Smooth muscle cell (in vitro differentiated cells): ENCODE measurements around the gene CRACR2B. TPM values are rescaled to one million over a fixed set of nuclear protein-coding genes. Genes with fewer than 3 reads are reported as not detected.
A peak's percentile ranks its signal among the peaks of the same experiment; 100 is the strongest.

Experiments
- DNase-seq: peaks from one replicate; lab custom pipeline; 2025; ENCODE audit not compliant: unreplicated experiment; lab: John Stamatoyannopoulos, UW
- H2AFZ ChIP-seq: fragments of 200-600 bp; sonication (generic); 2 replicates; pipeline ENCODE4 v1.6.0; 2016; ENCODE audit warnings: antibody characterized with exemption, low read depth, mild to moderate bottlenecking
- H3F3A ChIP-seq: fragments of 200-600 bp; sonication (generic); 2 replicates; pipeline ENCODE4 v1.6.0; 2017; ENCODE audit warnings: antibody characterized with exemption, low read depth
- H3K27ac ChIP-seq: fragments of 200-600 bp; sonication (generic); 2 replicates; pipeline ENCODE4 v1.5.1; 2016; ENCODE audit warnings: low read depth, mild to moderate bottlenecking
- H3K27me3 ChIP-seq: fragments of 200-600 bp; sonication (generic); 2 replicates; pipeline ENCODE4 v1.6.1; 2016; ENCODE audit warnings: low read depth, mild to moderate bottlenecking
- H3K36me3 ChIP-seq: fragments of 200-600 bp; sonication (generic); 2 replicates; pipeline ENCODE4 v1.5.1; 2016; ENCODE audit warnings: low read depth
- H3K4me1 ChIP-seq: fragments of 200-600 bp; sonication (generic); 2 replicates; pipeline ENCODE4 v1.5.1; 2016; ENCODE audit warnings: low read depth
- H3K4me2 ChIP-seq: fragments of 200-600 bp; sonication (generic); 2 replicates; pipeline ENCODE4 v1.6.0; 2016; ENCODE audit warnings: mild to moderate bottlenecking
- H3K4me3 ChIP-seq: fragments of 200-600 bp; sonication (generic); 2 replicates; pipeline ENCODE4 v1.5.1; 2016; ENCODE audit warnings: mild to moderate bottlenecking
- H3K79me2 ChIP-seq: fragments of 200-600 bp; sonication (generic); 2 replicates; pipeline ENCODE4 v1.6.0; 2016; ENCODE audit warnings: low read depth, mild to moderate bottlenecking
- H3K9ac ChIP-seq: fragments of 200-600 bp; sonication (generic); 2 replicates; pipeline ENCODE4 v1.6.0; 2016; ENCODE audit warnings: low read depth
- H3K9me3 ChIP-seq: fragments of 200-600 bp; sonication (generic); replicated peaks from 2 replicates; pipeline ENCODE4 v1.5.1; 2016; ENCODE audit warnings: low read depth
- H4K20me1 ChIP-seq: fragments of 200-600 bp; sonication (generic); 2 replicates; pipeline ENCODE4 v1.6.0; 2016; ENCODE audit warnings: low read depth
- CTCF ChIP-seq: fragments of 200-600 bp; sonication (generic); IDR thresholded peaks from 2 replicates; pipeline ENCODE4 v1.5.1; 2017; ENCODE audit warnings: borderline replicate concordance, mild to moderate bottlenecking, antibody characterized with exemption; ENCODE audit not compliant: insufficient read depth, poor library complexity, severe bottlenecking
- WGBS: methylation state at CpG from one replicate; pipeline ENCODE4 v1.1.7; 2016; ENCODE audit warnings: low lambda C conversion rate; 5-methylcytosine and 5-hydroxymethylcytosine counted together
- polyA plus RNA-seq: library from polyadenylated mRNA; unstranded; fragments of >200 nt; fragmentation: Nextera tagmentation; extraction: Ambion mirVana; gene quantifications from 2 replicates; pipeline ENCODE4 v1.2.1, GENCODE V29; 2016
- total RNA-seq: library from RNA; depleted of rRNA; stranded (reverse); fragments of >200 nt; gene quantifications from 2 replicates; pipeline ENCODE4 v1.2.3, GENCODE V29; 2014

Gene CRACR2B
- total and polyA plus RNA-seq, 2 experiments from 2014 or later, result 0.10 to 0.36 TPM

- H3K9me3 ChIP-seq, result no peaks in the 10 kb centered on the region
- H3K27me3 ChIP-seq, result peaks cover 19% of the 10 kb centered on the region
- no peak overlapping the region for H2AFZ ChIP-seq
- no peak overlapping the region for H3K4me2 ChIP-seq
- H4K20me1 ChIP-seq, result peaks cover 79% of the 10 kb centered on the region
- no peaks in the 10 kb centered on the region for H3F3A ChIP-seq
- H3K9ac ChIP-seq, result no peak overlapping the region
- no peak overlapping the region for H3K27ac ChIP-seq
- H3K4me1 ChIP-seq, result peaks cover 31% of the 10 kb centered on the region
- no peak for TF ChIP-seq CTCF
- H3K79me2 ChIP-seq, result no peaks in the 10 kb centered on the region
- H3K36me3 ChIP-seq, result no peaks in the 10 kb centered on the region
- 90% methylated on average over 18 of the region's 18 CpGs for WGBS
- no peak overlapping the region for H3K4me3 ChIP-seq
- DNase-seq, result no peak
These were observed 20.2 kb downstream of the CRACR2B start for GRCh38 chr11:847876-848275.

GRCh38 chr11:848380-848931 is 20.7 kb downstream of the CRACR2B start:
- no peaks in the 10 kb centered on the region for H3K9me3 ChIP-seq
- no peaks in the 10 kb centered on the region for H3K36me3 ChIP-seq
- WGBS, result 36% methylated on average over 13 of the region's 14 CpGs
- H3K9ac ChIP-seq, result no peak overlapping the region
- no peaks in the 10 kb centered on the region for H3F3A ChIP-seq
- H4K20me1 ChIP-seq, result peaks cover 85% of the 10 kb centered on the region
- H3K4me2 ChIP-seq, result peak overlapping the region; percentile 98
- H3K27ac ChIP-seq, result no peak overlapping the region
- no peak for DNase-seq
- H3K27me3 ChIP-seq, result peaks cover 19% of the 10 kb centered on the region
- no peaks in the 10 kb centered on the region for H3K79me2 ChIP-seq
- H2AFZ ChIP-seq, result no peak overlapping the region
- peaks cover 31% of the 10 kb centered on the region for H3K4me1 ChIP-seq
- no peak overlapping the region for H3K4me3 ChIP-seq
- peak; percentile 77 for TF ChIP-seq CTCF

GRCh38 chr11:849104-849824 is 21.5 kb downstream of the CRACR2B start:
- DNase-seq, result no peak
- Histone ChIP-seq H3K4me2 (peak overlapping the region; percentile 98), H3F3A (no peaks in the 10 kb centered on the region), H4K20me1 (peaks cover 93% of the 10 kb centered on the region), H2AFZ (no peak overlapping the region), H3K36me3 (no peaks in the 10 kb centered on the region), H3K9me3 (no peaks in the 10 kb centered on the region), H3K4me3 (peak overlapping the region; percentile 56), H3K79me2 (no peaks in the 10 kb centered on the region), H3K4me1 (peaks cover 26% of the 10 kb centered on the region), H3K27me3 (peaks cover 19% of the 10 kb centered on the region), H3K9ac (no peak overlapping the region), H3K27ac (no peak overlapping the region)
- TF ChIP-seq CTCF, result no peak
- 9% methylated on average over 24 of the region's 71 CpGs for WGBS
